PC-3 (cell line): ENCODE measurements around the gene EPN2. TPM values are rescaled to one million over a fixed set of nuclear protein-coding genes. Genes with fewer than 3 reads are reported as not detected.

Source experiments
- ATAC-seq: fragments of 200-7000 bp; cut with Tn5 transposase; 2 replicates; pipeline ENCODE4 v1.9.1; 2020; ENCODE audit warnings: mild to moderate bottlenecking, moderate library complexity
- BruUV-seq: library from RNA; stranded (reverse); fragments of 400-500 nt; replicated peaks from 2 replicates; lab custom pipeline; 2021; lab: Mats Ljungman, UMichigan
- CTCF ChIA-PET: fragments of 300-600 bp; sonication (Branson Sonifier 250); formaldehyde crosslinking; loops from one replicate; lab custom pipeline; 2022; ENCODE audit warnings: antibody characterized with exemption; lab: Charles Lee
- POLR2A ChIA-PET: fragments of 300-600 bp; sonication (Branson Sonifier 250); formaldehyde crosslinking; loops from one replicate; lab custom pipeline; 2022; ENCODE audit warnings: antibody characterized with exemption; ENCODE audit not compliant: unreplicated experiment; lab: Charles Lee
- DNase-seq: peaks from one replicate; pipeline ENCODE4 v3.0.0-alpha.2; 2015
- H2AFZ ChIP-seq: fragments of 300-600 bp; sonication (generic); 2 replicates; pipeline ENCODE4 v1.6.0; 2016; ENCODE audit warnings: antibody characterized with exemption, low read length
- H3F3A ChIP-seq: fragments of 300-600 bp; sonication (generic); one replicate; pipeline ENCODE4 v1.6.0; 2017; ENCODE audit warnings: antibody characterized with exemption, low read length, control low read depth, mild to moderate bottlenecking; ENCODE audit not compliant: unreplicated experiment
- H3K27ac ChIP-seq: fragments of 300-600 bp; sonication (generic); 2 replicates; pipeline ENCODE4 v1.5.1; 2016; ENCODE audit warnings: mild to moderate bottlenecking, low read length
- H3K27me3 ChIP-seq: fragments of 300-600 bp; sonication (generic); 2 replicates; pipeline ENCODE4 v1.6.1; 2016; ENCODE audit warnings: low read length, mixed read lengths
- H3K36me3 ChIP-seq: fragments of 300-600 bp; sonication (generic); 2 replicates; pipeline ENCODE4 v1.6.1; 2016; ENCODE audit warnings: low read depth, mixed run types, low read length, mixed read lengths
- H3K4me1 ChIP-seq: fragments of 300-600 bp; sonication (generic); 2 replicates; pipeline ENCODE4 v1.5.1; 2016; ENCODE audit warnings: low read length; ENCODE audit not compliant: insufficient read depth
- H3K4me2 ChIP-seq: fragments of 300-600 bp; sonication (generic); 2 replicates; pipeline ENCODE4 v1.6.0; 2016; ENCODE audit warnings: low read length
- H3K4me3 ChIP-seq: fragments of 300-600 bp; sonication (generic); 2 replicates; pipeline ENCODE4 v1.5.1; 2016; ENCODE audit warnings: mild to moderate bottlenecking, low read length, mixed read lengths
- H3K79me2 ChIP-seq: fragments of 300-600 bp; sonication (generic); 2 replicates; pipeline ENCODE4 v1.6.1; 2017; ENCODE audit warnings: low read length, mixed read lengths
- H3K9ac ChIP-seq: fragments of 300-600 bp; sonication (generic); 2 replicates; pipeline ENCODE4 v1.6.0; 2016; ENCODE audit warnings: mild to moderate bottlenecking, low read length
- H3K9me2 ChIP-seq: fragments of 300-600 bp; sonication (generic); replicated peaks from 2 replicates; pipeline ENCODE4 v1.6.1; 2016; ENCODE audit warnings: mixed run types, low read length, mixed read lengths
- H3K9me3 ChIP-seq: fragments of 300-600 bp; sonication (generic); 2 replicates; pipeline ENCODE4 v1.6.1; 2016; ENCODE audit warnings: low read length, mixed read lengths
- H4K20me1 ChIP-seq: fragments of 300-600 bp; sonication (generic); 2 replicates; pipeline ENCODE4 v1.6.1; 2016; ENCODE audit warnings: low read length, mixed read lengths
- CTCF ChIP-seq: fragments of 300-600 bp; sonication (generic); conservative IDR thresholded peaks from 2 replicates; pipeline ENCODE4 v1.5.1; 2017; ENCODE audit warnings: antibody characterized with exemption, low read depth, mild to moderate bottlenecking, low read length
- EZH2 ChIP-seq: fragments of 300-600 bp; sonication (generic); IDR thresholded peaks from one replicate; pipeline ENCODE4 v1.6.1; 2017; ENCODE audit warnings: antibody characterized with exemption, mild to moderate bottlenecking, low read length; ENCODE audit not compliant: unreplicated experiment
- EZH2phosphoT487 ChIP-seq: fragments of 300-600 bp; sonication (generic); IDR thresholded peaks from 2 replicates; pipeline ENCODE4 v1.6.1; 2018; ENCODE audit warnings: mild to moderate bottlenecking, antibody characterized with exemption, low read length, borderline replicate concordance
- intact Hi-C: fragments of 100-400 bp; cut with micrococcal nuclease; formaldehyde crosslinking; loops from 2 replicates; pipeline ENCODE4 v1.9.0; 2023
- total RNA-seq: library from RNA; depleted of rRNA; stranded (reverse); fragments of >200 nt; gene quantifications from 2 replicates; pipeline ENCODE4 v1.2.3, GENCODE V29; 2014

The EPN2 gene
- total RNA-seq, 1 experiment from 2014 or later: 46.4 TPM

DNA sequence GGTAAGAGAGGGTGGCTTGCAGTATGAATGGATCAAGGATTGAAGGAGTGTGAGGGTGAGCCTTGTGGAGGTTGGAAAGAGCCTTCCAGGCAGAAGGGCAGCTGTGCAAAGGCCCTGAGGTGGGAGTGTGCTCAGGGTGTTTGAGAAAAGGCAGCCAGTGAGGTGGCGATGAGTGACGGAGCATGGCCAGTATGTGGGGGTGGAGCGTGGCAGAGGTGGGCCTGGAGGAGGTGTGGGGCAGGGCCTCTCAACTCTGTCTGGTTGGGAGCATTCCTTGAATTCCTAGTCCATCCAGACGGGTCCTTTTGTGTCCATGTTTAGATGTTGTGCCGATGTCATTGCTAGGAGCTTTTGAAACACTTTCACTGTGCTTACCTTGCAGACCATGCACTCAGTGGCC, 51.3 kb downstream of the EPN2 start:
- H4K20me1 ChIP-seq: 0 out of 2 replicates have a peak, but pooled peaks cover 12% of the 10 kb centered on the region
- DNase-seq: no peak
- no peak for ATAC-seq
- no peak overlapping the region for H2AFZ ChIP-seq
- H3K36me3 ChIP-seq: peaks cover 8% of the 10 kb centered on the region; the same call in 1 of the 2 replicates
- H3F3A ChIP-seq: no peaks in the 10 kb centered on the region
- no peaks in the 10 kb centered on the region for H3K9me3 ChIP-seq
- no peak overlapping the region for H3K9ac ChIP-seq
- H3K4me1 ChIP-seq: no peaks in the 10 kb centered on the region
- CTCF ChIA-PET: no interaction called here
- H3K9me2 ChIP-seq: no peaks in the 10 kb centered on the region
- no peak overlapping the region for H3K27ac ChIP-seq
- no peak overlapping the region for H3K4me2 ChIP-seq
- H3K79me2 ChIP-seq: peaks cover 35% of the 10 kb centered on the region
- no TSS peak for BruUV-seq
- intact Hi-C loops: no loop called here
- H3K27me3 ChIP-seq: no peaks in the 10 kb centered on the region
- TF ChIP-seq EZH2: no peak
- TF ChIP-seq CTCF: no peak
- no peak for TF ChIP-seq EZH2phosphoT487
- POLR2A ChIA-PET: no interaction called here
- H3K4me3 ChIP-seq: no peak overlapping the region

GRCh38 chr17:19290066-19290705, 53.0 kb downstream of the EPN2 start:
- TF ChIP-seq EZH2 (no peak), CTCF (no peak), EZH2phosphoT487 (no peak)
- Histone ChIP-seq H3K9me3 (no peaks in the 10 kb centered on the region), H3K4me1 (no peaks in the 10 kb centered on the region), H3K36me3 (no peaks in the 10 kb centered on the region; the same call in 1 of the 2 replicates), H3K4me3 (no peak overlapping the region), H3K9ac (no peak overlapping the region), H3F3A (no peaks in the 10 kb centered on the region), H2AFZ (no peak overlapping the region), H3K27ac (no peak overlapping the region), H3K79me2 (peaks cover 20% of the 10 kb centered on the region), H3K9me2 (no peaks in the 10 kb centered on the region), H3K27me3 (no peaks in the 10 kb centered on the region), H4K20me1 (0 out of 2 replicates have a peak, but pooled peaks cover 6% of the 10 kb centered on the region), H3K4me2 (no peak overlapping the region)
- intact Hi-C loops: no loop called here
- CTCF ChIA-PET: no interaction called here
- ATAC-seq (no peak), DNase-seq (no peak)
- POLR2A ChIA-PET: no interaction called here
- BruUV-seq: no TSS peak

GRCh38 chr17:19291646-19292376, 54.6 kb downstream of the EPN2 start:
- Histone ChIP-seq H3K79me2 (peaks cover 11% of the 10 kb centered on the region; the same call in 1 of the 2 replicates), H3K36me3 (no peaks in the 10 kb centered on the region; the same call in 1 of the 2 replicates), H3K9me3 (no peaks in the 10 kb centered on the region), H3K4me3 (no peak overlapping the region), H3K9me2 (no peaks in the 10 kb centered on the region), H3K4me2 (no peak overlapping the region), H2AFZ (no peak overlapping the region), H3K4me1 (no peaks in the 10 kb centered on the region), H3K27me3 (no peaks in the 10 kb centered on the region), H4K20me1 (0 out of 2 replicates have a peak, but pooled peaks cover 6% of the 10 kb centered on the region), H3K27ac (no peak overlapping the region), H3K9ac (no peak overlapping the region), H3F3A (no peaks in the 10 kb centered on the region)
- POLR2A ChIA-PET: no interaction called here
- TF ChIP-seq EZH2 (no peak), CTCF (no peak), EZH2phosphoT487 (no peak)
- no TSS peak for BruUV-seq
- intact Hi-C loops: no loop called here
- no peak for DNase-seq
- ATAC-seq: no peak
- CTCF ChIA-PET: no interaction called here
